B cell (primary cell): ENCODE results near the gene DOCK4. TPM values are rescaled to one million over a fixed set of nuclear protein-coding genes. Genes with fewer than 3 reads are reported as not detected.

ENCODE experiments used
- ATAC-seq: fragments of 200-7000 bp; cut with Tn5 transposase; one replicate; pipeline ENCODE4 v1.10.0; 2021; ENCODE audit warnings: low read depth, mild to moderate bottlenecking, moderate number of reproducible peaks, moderate library complexity
- CTCF ChIA-PET: fragments of 350-600 bp; sonication (Branson Sonifier 250); formaldehyde crosslinking; loops from one replicate; lab custom pipeline; 2021; ENCODE audit warnings: antibody characterized with exemption, inconsistent platforms; lab: Charles Lee
- POLR2A ChIA-PET: fragments of 350-600 bp; sonication (Branson Sonifier 250); formaldehyde crosslinking; loops from one replicate; lab custom pipeline; 2021; ENCODE audit warnings: antibody characterized with exemption; lab: Charles Lee
- DNase-seq: peaks from one replicate; pipeline ENCODE4 v3.0.0; 2013
- H2AFZ ChIP-seq: 2 replicates; pipeline ENCODE4 v1.6.1; 2012; ENCODE audit warnings: mild to moderate bottlenecking, low read depth, low read length; ENCODE audit not compliant: insufficient read depth, poor library complexity, severe bottlenecking
- H3K27ac ChIP-seq, 2 donors: 1 replicate in 1 of 2; 2 replicates in 1 of 2; pipeline ENCODE4 v1.5.1; 2012 to 2013; ENCODE audit warnings: low read length in 2 of 2, mild to moderate bottlenecking in 2 of 2, moderate library complexity in 1 of 2
- H3K27me3 ChIP-seq, 4 experiments: fragments of 200-600 bp in 1 of 4; sonication (generic) in 1 of 4; replicated peaks in 1 of 4; 1 replicate in 2 of 4; 2 replicates in 2 of 4; pipeline versions ENCODE4 v1.6.1 to v1.7.0; 2013 to 2016; ENCODE audit warnings: low read length in 3 of 4, mild to moderate bottlenecking in 2 of 4, mixed read lengths in 1 of 4, moderate library complexity in 1 of 4; ENCODE audit not compliant: insufficient read depth in 4 of 4, control insufficient read depth in 3 of 4; ENCODE audit errors: control extremely low read depth in 1 of 4
- H3K36me3 ChIP-seq, 2 experiments: replicated peaks in 1 of 2; 1 replicate in 1 of 2; 2 replicates in 1 of 2; pipeline versions ENCODE4 v1.6.1 to v1.7.1; 2013; ENCODE audit warnings: low read length in 1 of 2; ENCODE audit not compliant: insufficient read depth in 2 of 2, control insufficient read depth in 1 of 2; ENCODE audit errors: control extremely low read depth in 1 of 2, extremely low read depth in 1 of 2
- H3K4me1 ChIP-seq, 2 donors: fragments of 200-600 bp in 1 of 2; sonication (generic) in 1 of 2; 1 replicate in 1 of 2; 2 replicates in 1 of 2; pipeline versions ENCODE4 v1.5.1 to v1.6.1; 2013 to 2017; ENCODE audit warnings: low read length in 2 of 2; ENCODE audit not compliant: control insufficient read depth in 2 of 2, insufficient read depth in 2 of 2
- H3K4me2 ChIP-seq: replicated peaks from 2 replicates; pipeline ENCODE3; 2012; ENCODE audit warnings: mild to moderate bottlenecking, low read depth, low read length; ENCODE audit not compliant: poor library complexity, severe bottlenecking
- H3K4me3 ChIP-seq, 5 experiments: fragments of 200-600 bp in 1 of 5; sonication (generic) in 1 of 5; 1 replicate in 3 of 5; 2 replicates in 2 of 5; pipeline versions ENCODE4 v1.5.1 to v1.7.0; 2011 to 2016; ENCODE audit warnings: low read length in 4 of 5, mild to moderate bottlenecking in 4 of 5, low read depth in 2 of 5, control low read depth in 1 of 5, moderate library complexity in 1 of 5; ENCODE audit not compliant: insufficient read depth in 1 of 5; ENCODE audit errors: control extremely low read depth in 1 of 5, extremely low read depth in 1 of 5
- H3K79me2 ChIP-seq: fragments of 200-600 bp; sonication (generic); one replicate; pipeline ENCODE4 v1.6.0; 2016; ENCODE audit warnings: low read length; ENCODE audit not compliant: control insufficient read depth, insufficient read depth
- H3K9ac ChIP-seq: fragments of 200-600 bp; sonication (generic); 2 replicates; pipeline ENCODE4 v1.6.1; 2017; ENCODE audit warnings: mild to moderate bottlenecking, low read length, moderate library complexity
- H3K9me3 ChIP-seq, 3 donors: one replicate each; pipeline versions ENCODE4 v1.6.1 to v1.7.1; 2013; ENCODE audit warnings: low read length in 2 of 3; ENCODE audit not compliant: control insufficient read depth in 2 of 3, insufficient read depth in 1 of 3; ENCODE audit errors: control extremely low read depth in 1 of 3
- H4K20me1 ChIP-seq: 2 replicates; pipeline ENCODE4 v1.6.0; 2012; ENCODE audit warnings: mild to moderate bottlenecking, low read length; ENCODE audit not compliant: insufficient read depth, control insufficient read depth, poor library complexity, severe bottlenecking
- H3K27ac Mint-ChIP-seq: one replicate; pipeline ENCODE4 v1.8.0; 2021; ENCODE audit warnings: mixed read lengths
- H3K27me3 Mint-ChIP-seq: one replicate; pipeline ENCODE4 v1.8.0; 2021; ENCODE audit warnings: mixed read lengths
- H3K4me1 Mint-ChIP-seq: one replicate; pipeline ENCODE4 v1.8.0; 2021; ENCODE audit warnings: mixed read lengths
- H3K4me3 Mint-ChIP-seq: one replicate; pipeline ENCODE4 v1.8.0; 2021; ENCODE audit warnings: mixed read lengths
- H3K9me3 Mint-ChIP-seq: one replicate; pipeline ENCODE4 v1.8.0; 2022; ENCODE audit warnings: mixed read lengths; ENCODE audit not compliant: insufficient read depth
- EZH2 ChIP-seq: IDR thresholded peaks from 2 replicates; pipeline ENCODE4 v1.6.1; 2012; ENCODE audit warnings: borderline replicate concordance, low read depth, mild to moderate bottlenecking, moderate library complexity, low read length; ENCODE audit not compliant: insufficient read depth, poor library complexity, severe bottlenecking
- WGBS: methylation state at CpG from one replicate; pipeline ENCODE4 v1.1.5; 2013; ENCODE audit warnings: missing lambda C conversion rate; ENCODE audit not compliant: insufficient coverage; 5-methylcytosine and 5-hydroxymethylcytosine counted together
- intact Hi-C: fragments of 100-400 bp; cut with micrococcal nuclease; formaldehyde crosslinking; loops from one replicate; pipeline ENCODE4 v1.10.0; 2022
- polyA plus RNA-seq: library from polyadenylated mRNA; depleted of rRNA; stranded (reverse); fragments of >200 nt; gene quantifications from 2 replicates; pipeline ENCODE4 v1.2.3, GENCODE V29; 2012
- total RNA-seq, 2 donors: library from RNA; stranded (reverse); fragments of 120-200 nt in 1 of 2; gene quantifications; 1 replicate in 1 of 2; 2 replicates in 1 of 2; pipeline versions ENCODE4 v1.2.3 to v1.2.4, GENCODE V29; 2013 to 2022
- TF ChIP-seq, protein P1 (sequence below): fragments of 200-600 bp; IDR thresholded peaks from one replicate; pipeline ENCODE4 v1.8.0; 2022; ENCODE audit warnings: antibody characterized with exemption, mild to moderate bottlenecking

DOCK4 gene
- total and polyA plus RNA-seq, 2 donors (not counting 1 experiment from before 2014, with no cell fraction given), result 0.03 to 4.1 TPM

DNA sequence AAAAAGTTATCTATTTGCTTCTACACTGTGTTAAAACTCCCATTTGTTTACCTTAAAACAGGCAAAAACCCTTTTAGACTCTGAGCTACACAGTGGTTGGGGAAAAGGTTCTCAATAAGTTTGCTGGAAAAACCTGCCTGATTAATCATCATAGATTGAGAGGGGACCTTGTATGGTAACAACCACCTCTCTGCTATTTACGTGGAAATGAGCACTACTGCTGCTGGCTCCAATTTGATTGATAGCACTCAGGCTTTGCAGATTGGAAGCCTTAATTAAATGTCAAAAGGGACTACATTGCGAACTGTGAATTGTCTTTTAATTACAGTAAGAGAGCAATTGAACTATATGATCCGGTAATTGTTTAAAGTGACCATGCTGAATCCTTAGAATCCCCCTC is 525.0 kb downstream of the DOCK4 start:
- H3K4me2 ChIP-seq, result no peak overlapping the region
- no peaks in the 10 kb centered on the region for H3K36me3 ChIP-seq
- no peaks in the 10 kb centered on the region for H3K79me2 ChIP-seq
- WGBS, result 94% methylated on average over 3 of the region's 3 CpGs
- ChIA-PET CTCF (no interaction called here), POLR2A (no interaction called here)
- no peaks in the 10 kb centered on the region for H3K4me1 Mint-ChIP-seq
- no peak overlapping the region for H3K27ac Mint-ChIP-seq
- H3K4me3 Mint-ChIP-seq, result no peak overlapping the region
- no peak overlapping the region for H2AFZ ChIP-seq
- ATAC-seq (no peak), DNase-seq (no peak)
- no peak overlapping the region for H3K9ac ChIP-seq
- peaks cover 7% of the 10 kb centered on the region for H3K27me3 Mint-ChIP-seq
- H3K9me3 Mint-ChIP-seq, result no peaks in the 10 kb centered on the region
- intact Hi-C loops, result no loop called here
- no peaks in the 10 kb centered on the region for H3K4me1 ChIP-seq
- no peaks in the 10 kb centered on the region for H3K27me3 ChIP-seq
- H4K20me1 ChIP-seq, result no peaks in the 10 kb centered on the region
- no peaks in the 10 kb centered on the region for H3K9me3 ChIP-seq
- no peak overlapping the region for H3K4me3 ChIP-seq
- no peak for TF ChIP-seq EZH2
- TF ChIP-seq, protein P1, sequence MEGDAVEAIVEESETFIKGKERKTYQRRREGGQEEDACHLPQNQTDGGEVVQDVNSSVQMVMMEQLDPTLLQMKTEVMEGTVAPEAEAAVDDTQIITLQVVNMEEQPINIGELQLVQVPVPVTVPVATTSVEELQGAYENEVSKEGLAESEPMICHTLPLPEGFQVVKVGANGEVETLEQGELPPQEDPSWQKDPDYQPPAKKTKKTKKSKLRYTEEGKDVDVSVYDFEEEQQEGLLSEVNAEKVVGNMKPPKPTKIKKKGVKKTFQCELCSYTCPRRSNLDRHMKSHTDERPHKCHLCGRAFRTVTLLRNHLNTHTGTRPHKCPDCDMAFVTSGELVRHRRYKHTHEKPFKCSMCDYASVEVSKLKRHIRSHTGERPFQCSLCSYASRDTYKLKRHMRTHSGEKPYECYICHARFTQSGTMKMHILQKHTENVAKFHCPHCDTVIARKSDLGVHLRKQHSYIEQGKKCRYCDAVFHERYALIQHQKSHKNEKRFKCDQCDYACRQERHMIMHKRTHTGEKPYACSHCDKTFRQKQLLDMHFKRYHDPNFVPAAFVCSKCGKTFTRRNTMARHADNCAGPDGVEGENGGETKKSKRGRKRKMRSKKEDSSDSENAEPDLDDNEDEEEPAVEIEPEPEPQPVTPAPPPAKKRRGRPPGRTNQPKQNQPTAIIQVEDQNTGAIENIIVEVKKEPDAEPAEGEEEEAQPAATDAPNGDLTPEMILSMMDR, result no peak
- no peak overlapping the region for H3K27ac ChIP-seq

DNA sequence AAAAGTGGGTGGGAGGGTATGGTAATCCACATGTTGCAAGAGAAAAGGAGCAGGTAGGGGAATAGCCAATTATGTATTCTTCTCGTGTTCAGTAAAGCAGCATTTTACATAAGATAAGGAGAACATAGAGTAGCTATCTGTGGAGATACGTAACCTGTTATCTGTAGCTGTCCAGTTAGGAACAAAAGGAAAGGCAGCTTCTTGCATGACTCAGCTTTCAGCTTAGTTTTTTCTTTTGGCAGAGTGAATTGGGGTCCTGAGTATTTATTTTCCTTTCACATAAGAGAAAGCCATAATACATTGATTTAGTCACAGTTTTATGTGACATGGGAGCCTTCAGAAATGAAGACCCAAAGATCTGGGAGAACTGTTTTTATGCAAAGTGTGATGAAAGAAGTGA is 527.2 kb downstream of the DOCK4 start:
- WGBS, result 83% methylated on average over 1 of the region's 2 CpGs
- ChIA-PET CTCF (no interaction called here), POLR2A (no interaction called here)

More for the DNA sequence above, 527.2 kb downstream of the DOCK4 start:
- Histone ChIP-seq H3K27ac (no peak overlapping the region), H3K4me2 (no peak overlapping the region), H3K4me1 (no peaks in the 10 kb centered on the region), H3K9me3 (no peaks in the 10 kb centered on the region), H3K9ac (no peak overlapping the region), H2AFZ (no peak overlapping the region), H3K36me3 (no peaks in the 10 kb centered on the region), H3K4me3 (no peak overlapping the region), H4K20me1 (no peaks in the 10 kb centered on the region), H3K79me2 (no peaks in the 10 kb centered on the region), H3K27me3 (no peaks in the 10 kb centered on the region)
- TF ChIP-seq EZH2, result no peak
- TF ChIP-seq, protein P1, result no peak
- Mint-ChIP-seq H3K27ac (no peak overlapping the region), H3K4me3 (no peak overlapping the region), H3K27me3 (peaks cover 9% of the 10 kb centered on the region), H3K9me3 (no peaks in the 10 kb centered on the region), H3K4me1 (no peaks in the 10 kb centered on the region)
- intact Hi-C loops, result no loop called here
- ATAC-seq (no peak), DNase-seq (no peak)
